Right atrium auricular region (tissue), 2 donors: Measurements from ENCODE around the gene CA5B. TPM values are rescaled to one million over a fixed set of nuclear protein-coding genes. Genes with fewer than 3 reads are reported as not detected.
"Not testable (repeated sequence)": the region's sequence is repeated elsewhere in the genome, so short reads cannot be mapped to it uniquely, and the experiment has no call there.

ENCODE experiments used
- DNase-seq: peaks from one replicate; pipeline ENCODE4 v3.0.0-alpha.2; 2019; ENCODE audit warnings: low spot score
- H3K27ac ChIP-seq, 2 donors: fragments of 200-600 bp; sonication (generic); 1 replicate in 1 of 2; 2 replicates in 1 of 2; pipeline ENCODE4 v1.5.1; 2016 to 2019
- H3K27me3 ChIP-seq, 2 donors: fragments of 200-600 bp; sonication (generic); one replicate each; pipeline versions ENCODE4 v1.5.1 to v1.6.0; 2017 to 2019
- H3K36me3 ChIP-seq: fragments of 200-600 bp; sonication (generic); one replicate; pipeline ENCODE4 v1.5.1; 2016
- H3K4me1 ChIP-seq, 2 donors: fragments of 200-600 bp; sonication (generic); one replicate each; pipeline versions ENCODE4 v1.5.1 to v1.6.0; 2017 to 2019
- H3K4me3 ChIP-seq, 2 donors: fragments of 200-600 bp; sonication (generic); 1 replicate in 1 of 2; 2 replicates in 1 of 2; pipeline ENCODE4 v1.5.1; 2017 to 2019; ENCODE audit warnings: mild to moderate bottlenecking in 1 of 2, moderate library complexity in 1 of 2
- H3K9me3 ChIP-seq, 2 donors: fragments of 200-600 bp; sonication (generic); one replicate each; pipeline ENCODE4 v1.5.1; 2019
- total RNA-seq, 2 donors: library from RNA; depleted of rRNA; stranded (reverse); fragments of >200 nt; gene quantifications; one replicate each; pipeline ENCODE4 v1.1.0, GENCODE V29; 2016
- TF ChIP-seq, protein P1 (sequence below), 2 donors: fragments of 200-600 bp; sonication (generic); IDR thresholded peaks; one replicate each; pipeline ENCODE4 v1.5.1; 2019; ENCODE audit warnings: antibody characterized with exemption in 2 of 2

CA5B gene
- total RNA-seq, 2 donors from 2014 or later, result 6.4 to 8.6 TPM

DNA sequence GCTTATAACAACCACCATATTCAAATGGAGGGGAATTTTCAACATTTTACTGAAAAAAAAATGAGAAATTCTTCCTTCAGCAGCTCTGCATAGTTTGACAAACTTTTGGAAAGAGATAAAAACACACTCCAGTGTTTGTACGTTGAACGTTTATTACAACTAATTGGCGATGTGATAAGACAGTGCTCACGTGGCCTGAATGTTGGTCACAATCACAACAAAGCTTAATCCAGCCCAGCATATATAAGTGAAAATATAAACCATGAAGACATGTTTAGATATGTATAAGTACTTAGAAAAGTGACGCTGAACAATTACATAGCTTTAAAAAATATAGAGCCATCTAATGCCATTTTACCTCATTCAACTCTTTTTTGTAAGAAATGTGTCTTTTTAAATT, 87.9 kb downstream of the CA5B start:
- TF ChIP-seq, protein P1, sequence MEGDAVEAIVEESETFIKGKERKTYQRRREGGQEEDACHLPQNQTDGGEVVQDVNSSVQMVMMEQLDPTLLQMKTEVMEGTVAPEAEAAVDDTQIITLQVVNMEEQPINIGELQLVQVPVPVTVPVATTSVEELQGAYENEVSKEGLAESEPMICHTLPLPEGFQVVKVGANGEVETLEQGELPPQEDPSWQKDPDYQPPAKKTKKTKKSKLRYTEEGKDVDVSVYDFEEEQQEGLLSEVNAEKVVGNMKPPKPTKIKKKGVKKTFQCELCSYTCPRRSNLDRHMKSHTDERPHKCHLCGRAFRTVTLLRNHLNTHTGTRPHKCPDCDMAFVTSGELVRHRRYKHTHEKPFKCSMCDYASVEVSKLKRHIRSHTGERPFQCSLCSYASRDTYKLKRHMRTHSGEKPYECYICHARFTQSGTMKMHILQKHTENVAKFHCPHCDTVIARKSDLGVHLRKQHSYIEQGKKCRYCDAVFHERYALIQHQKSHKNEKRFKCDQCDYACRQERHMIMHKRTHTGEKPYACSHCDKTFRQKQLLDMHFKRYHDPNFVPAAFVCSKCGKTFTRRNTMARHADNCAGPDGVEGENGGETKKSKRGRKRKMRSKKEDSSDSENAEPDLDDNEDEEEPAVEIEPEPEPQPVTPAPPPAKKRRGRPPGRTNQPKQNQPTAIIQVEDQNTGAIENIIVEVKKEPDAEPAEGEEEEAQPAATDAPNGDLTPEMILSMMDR (IDR thresholded peaks at IDR 0.05), result no peak
- no peaks in the 10 kb centered on the region for H3K9me3 ChIP-seq
- H3K4me1 ChIP-seq, result no peaks in the 10 kb centered on the region
- H3K4me3 ChIP-seq, result no peak overlapping the region
- no peaks in the 10 kb centered on the region for H3K27me3 ChIP-seq
- DNase-seq, result no peak
- peaks cover 8% of the 10 kb centered on the region for H3K36me3 ChIP-seq
- no peak overlapping the region for H3K27ac ChIP-seq

DNA sequence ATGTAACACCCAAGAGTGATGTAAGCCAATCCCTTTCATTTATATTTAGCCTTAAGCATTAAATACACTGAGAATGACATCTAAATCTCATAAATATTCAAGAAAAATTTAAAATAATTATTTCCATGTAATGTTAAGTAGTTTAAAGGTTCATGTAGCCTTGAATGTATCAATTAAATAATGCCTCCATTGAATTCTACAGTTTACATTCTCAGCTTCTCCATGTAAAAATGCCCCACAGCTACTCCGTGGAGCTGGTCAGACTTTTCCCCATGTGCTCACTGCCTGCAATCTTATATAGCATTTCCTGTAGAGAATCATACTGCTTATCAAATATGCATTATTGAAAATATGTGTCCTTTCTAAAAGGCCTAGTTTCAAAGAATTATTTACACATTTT, 91.1 kb downstream of the CA5B start:
- no peak for DNase-seq
- Histone ChIP-seq H3K9me3 (no peaks in the 10 kb centered on the region), H3K27ac (no peak overlapping the region), H3K36me3 (no peaks in the 10 kb centered on the region), H3K4me3 (no peak overlapping the region), H3K4me1 (no peaks in the 10 kb centered on the region), H3K27me3 (no peaks in the 10 kb centered on the region)
- TF ChIP-seq, protein P1 (IDR thresholded peaks at IDR 0.05), result no peak

DNA sequence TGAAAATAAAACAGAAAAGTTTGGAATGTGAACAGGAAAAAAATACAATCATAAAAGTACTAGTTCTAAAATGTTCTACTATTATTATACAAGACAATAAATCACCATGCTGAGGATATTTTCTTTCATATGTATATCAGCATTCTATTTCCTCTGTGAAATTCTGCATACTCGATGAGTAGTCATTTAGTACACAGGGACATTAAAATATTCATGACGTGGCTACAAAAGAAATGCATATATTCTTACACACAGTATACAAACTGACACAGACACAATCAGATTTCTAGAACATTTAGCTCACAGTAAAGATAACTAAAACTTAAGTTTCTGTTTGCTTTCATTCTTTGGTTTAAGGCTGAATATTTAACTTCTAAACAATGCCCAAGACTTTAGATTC, 93.3 kb downstream of the CA5B start:
- H3K27me3 ChIP-seq, DNase-seq, H3K36me3 ChIP-seq, H3K4me1 ChIP-seq, H3K27ac ChIP-seq, H3K4me3 ChIP-seq, H3K9me3 ChIP-seq: not testable (repeated sequence)

DNA sequence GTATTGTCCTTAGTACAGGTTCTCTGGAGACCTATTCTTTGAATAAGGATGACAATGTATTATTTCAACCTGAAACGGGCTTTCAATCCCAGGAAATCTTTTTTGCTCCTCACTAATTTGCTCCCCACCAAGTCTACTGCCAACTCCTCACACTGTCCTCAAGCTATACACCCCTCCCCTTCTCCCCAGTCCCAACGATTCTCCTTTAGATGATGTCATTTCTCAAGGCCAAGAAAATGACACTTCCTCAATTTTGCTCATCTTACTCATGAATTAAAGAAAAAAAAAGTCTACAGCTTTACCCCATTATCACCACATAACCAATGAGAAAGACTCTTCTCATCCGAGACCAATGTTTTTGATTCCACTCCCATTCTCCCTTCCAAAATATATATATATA, 96.0 kb downstream of the CA5B start:
- Histone ChIP-seq H3K27me3 (no peaks in the 10 kb centered on the region), H3K4me1 (no peaks in the 10 kb centered on the region), H3K4me3 (no peak overlapping the region), H3K36me3 (no peaks in the 10 kb centered on the region), H3K9me3 (no peaks in the 10 kb centered on the region), H3K27ac (no peak overlapping the region)
- no peak for DNase-seq
- TF ChIP-seq, protein P1 (IDR thresholded peaks at IDR 0.05), result no peak

DNA sequence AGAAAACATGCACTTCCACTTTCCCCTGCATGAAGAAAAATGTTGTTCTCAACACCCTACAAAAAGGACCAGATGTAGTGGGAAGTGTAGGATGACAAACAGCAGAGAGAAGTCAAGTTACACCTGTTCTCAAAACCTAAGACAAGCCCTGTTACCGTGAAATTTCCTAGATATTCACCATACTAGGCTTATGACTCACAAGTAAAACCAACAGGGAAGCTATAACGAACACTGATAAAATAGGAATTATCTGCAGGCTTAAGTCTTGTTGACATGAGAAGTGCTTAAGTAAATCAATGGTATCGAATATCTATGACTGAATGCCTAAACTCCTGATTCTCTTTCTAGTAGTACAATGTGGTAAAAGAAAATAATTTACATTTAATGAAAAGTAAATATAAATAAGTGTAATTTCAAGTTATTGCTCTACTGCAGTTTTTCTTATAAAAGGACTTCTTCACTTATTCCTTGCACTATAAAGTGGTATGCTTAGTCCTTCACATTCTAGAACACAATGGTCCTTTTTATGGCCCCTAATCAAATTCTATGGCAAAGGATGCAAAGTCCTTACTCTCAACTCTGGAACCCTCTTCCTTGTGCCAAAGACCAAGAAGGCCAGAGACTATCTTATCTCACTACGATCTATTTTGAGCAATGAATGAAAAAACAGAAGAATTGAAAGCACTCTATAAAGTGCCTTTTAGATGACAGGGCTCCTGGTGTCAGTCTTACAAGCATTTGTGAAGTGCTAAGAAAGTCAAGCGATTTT, 96.9 kb downstream of the CA5B start:
- Histone ChIP-seq H3K27me3 (no peaks in the 10 kb centered on the region), H3K4me1 (no peaks in the 10 kb centered on the region), H3K9me3 (no peaks in the 10 kb centered on the region), H3K4me3 (no peak overlapping the region), H3K27ac (no peak overlapping the region), H3K36me3 (no peaks in the 10 kb centered on the region)
- TF ChIP-seq, protein P1 (IDR thresholded peaks at IDR 0.05), result no peak
- DNase-seq, result no peak

Other genes with a start within 250 kb of the CA5B start
- gene PIR, start 244.9 kb upstream of the CA5B start, total RNA-seq, result 10 to 100 TPM; 14.3 to 19.2 TPM
- gene BMX, start 237.5 kb upstream of the CA5B start, total RNA-seq, result 10 to 100 TPM; 12.9 to 20.1 TPM
- gene ACE2, start 137.3 kb upstream of the CA5B start, total RNA-seq, result 10 to 100 TPM; 15.2 to 26.1 TPM
- gene CLTRN, start 73.5 kb upstream of the CA5B start, total RNA-seq, result under 1 TPM; 0.28 to 0.70 TPM
- gene ZRSR2, start 52.2 kb downstream of the CA5B start, total RNA-seq, result 1 to 10 TPM; 4.0 to 6.1 TPM
- 100 to 1,000 TPM; 101 to 184 TPM for gene AP1S2, start 116.5 kb downstream of the CA5B start, total RNA-seq